Ovary (tissue), 3 donors: ENCODE measurements around the gene CCDC17.

Experiments
- CTCF ChIP-seq, 3 donors: fragments of 450-650 bp in 2 of 3; fragments of 200-600 bp in 1 of 3; IDR thresholded peaks; one replicate each; pipeline versions ENCODE4 v1.5.1 to v1.8.0; 2016 to 2022; ENCODE audit warnings: antibody characterized with exemption in 3 of 3, mild to moderate bottlenecking in 1 of 3
- EP300 ChIP-seq: sonication (generic); formaldehyde crosslinking; IDR thresholded peaks from one replicate; pipeline ENCODE4 v1.6.1; 2017; ENCODE audit warnings: antibody characterized with exemption
- POLR2A ChIP-seq: fragments of 450-650 bp; IDR thresholded peaks from one replicate; pipeline ENCODE4 v1.6.1; 2017; ENCODE audit warnings: antibody characterized with exemption, mild to moderate bottlenecking, moderate library complexity
- donor health status: DM: no; HTN: no; CAD: no.

DNA sequence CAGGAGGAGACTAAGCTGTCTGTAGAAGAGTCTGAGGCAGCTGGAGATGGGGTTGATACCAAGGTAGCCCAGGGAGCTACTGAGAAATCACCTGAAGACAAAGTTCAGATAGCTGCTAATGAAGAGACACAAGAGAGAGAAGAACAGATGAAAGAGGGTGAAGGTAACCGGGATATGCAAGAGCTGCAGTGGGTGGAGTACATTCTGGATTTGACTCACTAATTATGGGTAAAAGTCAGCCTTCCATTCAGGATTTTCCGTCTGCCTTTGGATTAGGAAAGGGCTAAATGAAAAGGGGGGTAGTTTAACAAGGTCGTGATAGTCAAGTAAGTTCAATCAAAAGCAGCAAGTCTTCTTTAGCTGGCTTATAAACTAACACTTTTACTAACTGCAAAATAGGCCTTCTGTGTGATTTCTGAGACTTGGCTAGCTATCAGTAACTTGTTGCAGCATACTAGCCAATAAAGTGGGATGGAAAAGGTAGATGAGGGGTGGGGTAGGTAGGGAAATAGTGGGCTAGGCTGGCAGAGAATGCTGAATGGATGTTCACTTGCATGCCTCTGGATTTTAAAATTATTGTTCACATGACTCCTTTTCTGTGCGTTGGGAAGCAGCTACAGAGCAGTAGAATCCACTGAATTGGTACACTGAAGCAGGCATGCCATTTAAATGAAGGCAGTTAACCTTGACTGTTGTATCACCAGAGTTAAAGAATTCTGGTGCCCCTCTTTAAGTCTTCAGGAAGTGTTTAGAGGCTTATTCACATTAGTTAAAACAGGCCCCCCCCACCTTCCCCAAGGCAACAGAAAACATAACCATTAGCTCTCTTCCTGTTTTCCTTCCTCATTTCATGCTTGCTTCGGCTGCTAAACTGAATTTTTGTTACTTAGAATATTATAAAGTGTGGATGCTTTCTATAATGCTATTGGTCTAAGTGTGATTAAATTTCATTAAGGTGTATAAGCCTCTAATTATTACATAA lies 15.4 kb downstream of the CCDC17 start:
- TF ChIP-seq CTCF (IDR thresholded peaks at IDR 0.05), result no peak
- no peak for TF ChIP-seq EP300
- TF ChIP-seq POLR2A, result no peak
